T-cell (primary cell): ENCODE measurements around the gene CCDC88B. TPM values are rescaled to one million over a fixed set of nuclear protein-coding genes. Genes with fewer than 3 reads are reported as not detected.

Source experiments
- ATAC-seq, 4 experiments: fragments of 200-7000 bp in 3 of 4; fragments of 150-1000 bp in 1 of 4; cut with Tn5 transposase; replicated peaks in 1 of 4; 1 replicate in 3 of 4; 2 replicates in 1 of 4; pipeline ENCODE4 v1.10.0; 2021; ENCODE audit warnings: moderate library complexity in 3 of 4, mild to moderate bottlenecking in 2 of 4, moderate number of reproducible peaks in 1 of 4
- CTCF ChIA-PET, 2 donors: fragments of 300-600 bp; sonication (Branson Sonifier 250); formaldehyde crosslinking; loops; one replicate each; lab custom pipeline; 2022; ENCODE audit warnings: antibody characterized with exemption in 2 of 2; lab: Charles Lee
- POLR2A ChIA-PET, 2 donors: fragments of 300-600 bp; sonication (Branson Sonifier 250); formaldehyde crosslinking; loops; one replicate each; lab custom pipeline; 2022; ENCODE audit warnings: antibody characterized with exemption in 2 of 2; lab: Charles Lee
- DNase-seq, 35 experiments: peaks; one replicate each; pipeline versions ENCODE4 v3.0.0 to v3.0.0-alpha.2; 2013 to 2023
- H3K27ac ChIP-seq: one replicate; pipeline ENCODE4 v1.5.1; 2013; ENCODE audit warnings: low read length
- H3K27me3 ChIP-seq, 2 experiments: replicated peaks in 1 of 2; 1 replicate in 1 of 2; 2 replicates in 1 of 2; pipeline versions ENCODE4 v1.6.1 to v1.7.0; 2013; ENCODE audit warnings: low read length in 1 of 2, mixed read lengths in 1 of 2; ENCODE audit not compliant: control insufficient read depth in 2 of 2, insufficient read depth in 2 of 2; ENCODE audit errors: extremely low read depth in 1 of 2
- H3K36me3 ChIP-seq, 2 donors: 1 replicate in 1 of 2; 2 replicates in 1 of 2; pipeline versions ENCODE4 v1.6.1 to v1.7.0; 2013; ENCODE audit warnings: low read length in 1 of 2; ENCODE audit not compliant: control insufficient read depth in 2 of 2, insufficient read depth in 1 of 2; ENCODE audit errors: extremely low read depth in 1 of 2
- H3K4me1 ChIP-seq, 2 experiments: 1 replicate in 1 of 2; 2 replicates in 1 of 2; pipeline versions ENCODE4 v1.6.1 to v1.7.0; 2013; ENCODE audit warnings: low read length in 2 of 2, mixed read lengths in 1 of 2; ENCODE audit not compliant: insufficient read depth in 2 of 2, control insufficient read depth in 1 of 2; ENCODE audit errors: extremely low read depth in 1 of 2
- H3K4me3 ChIP-seq, 2 donors: 1 replicate in 1 of 2; 2 replicates in 1 of 2; pipeline versions ENCODE4 v1.5.1 to v1.7.0; 2013; ENCODE audit warnings: mild to moderate bottlenecking in 2 of 2, low read length in 1 of 2, moderate library complexity in 1 of 2; ENCODE audit not compliant: control insufficient read depth in 1 of 2; ENCODE audit errors: extremely low read depth in 1 of 2
- H3K9me3 ChIP-seq: 2 replicates; pipeline ENCODE4 v1.7.0; 2013
- H3K27ac Mint-ChIP-seq, 2 donors: one replicate each; pipeline ENCODE4 v1.8.0; 2020 to 2021; ENCODE audit warnings: mild to moderate bottlenecking in 2 of 2, mixed read lengths in 2 of 2
- H3K27me3 Mint-ChIP-seq, 2 donors: one replicate each; pipeline ENCODE4 v1.8.0; 2021 to 2022; ENCODE audit warnings: mixed read lengths in 2 of 2
- H3K36me3 Mint-ChIP-seq: one replicate; pipeline ENCODE4 v1.8.0; 2021; ENCODE audit warnings: mixed read lengths
- H3K4me1 Mint-ChIP-seq, 3 donors: one replicate each; pipeline ENCODE4 v1.8.0; 2020 to 2022; ENCODE audit warnings: mixed read lengths in 3 of 3, mild to moderate bottlenecking in 1 of 3
- H3K4me3 Mint-ChIP-seq, 3 donors: one replicate each; pipeline ENCODE4 v1.8.0; 2020 to 2022; ENCODE audit warnings: mild to moderate bottlenecking in 3 of 3, mixed read lengths in 3 of 3, moderate library complexity in 3 of 3
- H3K9me3 Mint-ChIP-seq, 3 donors: one replicate each; pipeline ENCODE4 v1.8.0; 2020 to 2022; ENCODE audit warnings: mixed read lengths in 3 of 3
- WGBS: methylation state at CpG from one replicate; pipeline ENCODE4 v1.1.5; 2013; ENCODE audit warnings: missing lambda C conversion rate; ENCODE audit not compliant: insufficient coverage; 5-methylcytosine and 5-hydroxymethylcytosine counted together
- total RNA-seq, 35 experiments: library from RNA in 6 of 35; stranded (reverse) in 6 of 35; fragments of 120-200 nt in 1 of 35; gene quantifications; one replicate each; pipeline versions ENCODE4 v1.2.1 to v1.2.4 and lab custom pipeline; 2013 to 2026

Gene CCDC88B
- total RNA-seq, 5 donors from 2014 or later (not counting 1 experiment from before 2014, with no cell fraction given) = 132 to 144 (median 133) TPM

DNA sequence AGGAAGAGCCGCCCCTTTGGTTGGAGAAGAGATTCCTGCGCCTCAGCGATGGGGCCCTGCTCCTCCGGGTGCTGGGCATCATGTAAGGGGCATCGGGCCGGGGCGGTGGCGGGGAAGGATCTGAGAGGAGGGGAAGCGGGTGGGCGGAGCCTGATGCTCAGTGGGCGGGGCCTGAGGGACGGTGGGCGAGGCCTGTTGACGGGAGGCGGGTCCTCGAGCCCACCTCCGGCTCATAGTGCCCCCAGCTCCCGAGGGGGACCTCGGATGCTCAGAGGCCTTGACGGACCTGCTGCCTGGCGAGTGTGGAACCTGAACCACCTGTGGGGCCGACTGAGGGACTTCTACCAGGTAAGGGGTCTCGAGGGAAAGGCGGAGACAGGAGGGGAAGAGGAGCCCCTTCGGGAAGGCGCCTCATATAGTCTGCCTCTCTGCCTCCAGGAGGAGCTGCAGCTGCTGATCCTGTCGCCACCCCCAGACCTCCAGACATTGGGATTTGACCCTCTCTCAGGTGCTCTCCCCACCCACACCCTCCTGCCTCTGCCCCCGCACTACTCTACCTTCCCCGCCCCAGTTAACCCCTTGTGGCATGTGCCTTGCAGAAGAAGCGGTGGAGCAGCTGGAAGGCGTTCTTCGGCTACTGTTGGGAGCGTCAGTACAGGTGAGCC, 799 bp downstream of the CCDC88B start:
- H3K9me3 ChIP-seq = no peaks in the 10 kb centered on the region
- H3K36me3 ChIP-seq = peaks cover 8 to 51% of the 10 kb centered on the region in 2 donors
- H3K27ac ChIP-seq = peak overlapping the region; percentile 89
- CTCF ChIA-PET = interaction anchor here in 1 of 2 donors (1.0 to 1.3 kb wide), 2 partner anchors 23 kb away, joined by 5 to 14 read pairs; partner anchors contain the start of genes PRDX5 and TRMT112
- H3K27me3 ChIP-seq = no peaks in the 10 kb centered on the region
- H3K4me1 ChIP-seq = peaks cover 14 to 58% of the 10 kb centered on the region in 2 experiments
- POLR2A ChIA-PET = interaction anchor here in 1 of 2 donors (0.5 to 1.9 kb wide), 2 partner anchors 23 to 1459 kb away, joined by 4 to 6 read pairs; partner anchors contain the start of genes PRDX5 and TRMT112
- H3K4me3 Mint-ChIP-seq = peak overlapping the region; percentile 82 to 92 (median 83)
- H3K4me1 Mint-ChIP-seq = peaks cover 36 to 48% (median 46%) of the 10 kb centered on the region in 3 donors
- H3K27ac Mint-ChIP-seq = peak overlapping the region; percentile 94 to 95
- no peaks in the 10 kb centered on the region for H3K27me3 Mint-ChIP-seq
- ATAC-seq (peak; percentile 48 to 58 (median 56)), DNase-seq (peak; percentile 22 to 83 (median 62))
- WGBS = 22% methylated on average over 29 of the region's 33 CpGs
- H3K9me3 Mint-ChIP-seq = no peaks in the 10 kb centered on the region
- peak overlapping the region; percentile 72 for H3K4me3 ChIP-seq
- H3K36me3 Mint-ChIP-seq = peaks cover 23% of the 10 kb centered on the region

DNA sequence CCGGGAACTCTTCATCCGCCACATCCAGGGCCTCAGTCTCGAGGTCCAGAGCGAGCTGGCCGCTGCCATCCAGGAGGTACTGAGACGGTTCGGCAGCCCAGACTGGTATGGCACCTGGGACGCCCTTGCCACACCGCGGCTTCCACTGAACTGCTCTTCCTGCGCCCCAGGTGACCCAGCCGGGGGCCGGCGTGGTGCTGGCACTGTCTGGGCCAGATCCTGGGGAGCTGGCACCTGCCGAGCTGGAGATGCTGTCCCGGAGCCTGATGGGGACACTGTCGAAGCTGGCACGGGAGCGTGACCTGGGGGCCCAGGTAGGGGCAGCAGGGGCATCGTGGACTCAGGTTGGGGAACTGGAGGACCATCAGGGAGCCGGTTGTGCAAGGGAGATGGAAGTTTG, 1.4 kb downstream of the CCDC88B start:
- H3K27ac ChIP-seq = no peak overlapping the region
- H3K4me3 ChIP-seq = no peak overlapping the region
- ATAC-seq (no peak), DNase-seq (no peak)
- H3K27me3 Mint-ChIP-seq = no peaks in the 10 kb centered on the region
- H3K27ac Mint-ChIP-seq = peak overlapping the region in 1 of 2 donors; percentile 44
- peaks cover 37 to 48% (median 46%) of the 10 kb centered on the region in 3 donors for H3K4me1 Mint-ChIP-seq
- H3K27me3 ChIP-seq = no peaks in the 10 kb centered on the region
- WGBS = 90% methylated on average over 18 of the region's 21 CpGs
- POLR2A ChIA-PET = interaction anchor here in 1 of 2 donors (1.9 kb wide), 1 partner anchor 24 kb away, joined by 4 read pairs; the partner anchor contains the start of genes PRDX5 and TRMT112
- no peaks in the 10 kb centered on the region for H3K9me3 Mint-ChIP-seq
- CTCF ChIA-PET = interaction anchor here in 1 of 2 donors (1.3 kb wide), 1 partner anchor 24 kb away, joined by 5 read pairs; the partner anchor contains the start of genes PRDX5 and TRMT112
- peaks cover 14 to 58% of the 10 kb centered on the region in 2 experiments for H3K4me1 ChIP-seq
- H3K4me3 Mint-ChIP-seq = peak overlapping the region; percentile 82 to 92 (median 83)
- H3K36me3 ChIP-seq = peaks cover 11 to 53% of the 10 kb centered on the region in 2 donors
- peaks cover 25% of the 10 kb centered on the region for H3K36me3 Mint-ChIP-seq
- H3K9me3 ChIP-seq = no peaks in the 10 kb centered on the region

DNA sequence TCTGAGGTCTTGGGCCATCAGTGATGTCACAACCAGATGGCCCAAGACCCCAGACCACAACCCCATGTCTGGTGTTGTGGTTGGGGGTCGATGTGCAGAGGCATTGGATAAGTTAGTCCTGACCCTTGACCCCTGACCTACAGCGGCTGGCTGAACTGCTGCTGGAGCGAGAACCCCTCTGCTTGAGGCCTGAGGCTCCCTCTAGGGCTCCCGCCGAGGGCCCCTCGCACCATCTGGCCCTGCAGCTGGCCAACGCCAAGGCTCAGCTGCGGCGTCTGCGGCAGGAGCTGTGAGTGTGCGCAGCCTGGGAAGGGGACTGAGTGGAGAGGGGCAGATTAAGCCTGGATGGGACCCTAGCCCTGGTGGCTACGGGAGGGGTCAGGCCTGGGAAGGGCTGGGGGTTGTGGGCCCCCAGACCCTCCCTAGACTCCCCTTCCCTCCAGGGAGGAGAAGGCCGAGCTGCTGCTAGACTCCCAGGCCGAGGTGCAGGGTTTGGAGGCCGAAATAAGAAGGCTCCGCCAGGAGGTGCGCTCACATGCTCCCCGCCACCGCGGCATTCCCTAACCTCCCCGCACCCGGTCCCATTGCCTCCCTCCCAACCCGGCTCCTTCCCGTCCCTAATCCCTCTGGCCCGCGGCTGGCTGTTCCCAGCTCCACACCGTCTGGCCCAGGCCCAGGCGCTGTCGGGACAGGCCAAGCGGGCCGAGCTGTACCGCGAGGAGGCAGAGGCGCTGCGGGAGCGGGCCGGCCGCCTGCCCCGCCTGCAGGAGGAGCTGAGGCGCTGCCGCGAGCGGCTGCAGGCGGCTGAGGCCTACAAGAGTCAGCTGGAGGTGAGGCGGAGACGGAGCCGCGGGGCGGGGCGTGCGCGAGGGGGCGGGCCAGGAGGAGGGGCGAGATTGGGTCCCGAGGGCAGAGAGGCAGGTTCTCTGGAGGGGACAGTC, 2.1 kb downstream of the CCDC88B start:
- ChIA-PET CTCF (interaction anchor here in 1 of 2 donors (0.6 to 1.3 kb wide), 5 partner anchors 24 to 138 kb away, joined by 3 to 7 read pairs (median 5); partner anchors contain the start of genes PRDX5 and TRMT112), POLR2A (interaction anchor here (0.6 to 1.9 kb wide), 3 partner anchors 24 to 571 kb away, joined by 3 to 6 read pairs (median 4); partner anchors contain the start of genes PRDX5 (in 2 of the 2) and TRMT112 (in 2 of the 2))
- Histone ChIP-seq H3K27me3 (no peaks in the 10 kb centered on the region), H3K4me1 (peaks cover 14 to 58% of the 10 kb centered on the region in 2 experiments), H3K36me3 (peaks cover 15 to 53% of the 10 kb centered on the region in 2 donors), H3K27ac (no peak overlapping the region), H3K9me3 (no peaks in the 10 kb centered on the region), H3K4me3 (peak overlapping the region in 1 of 2 donors; percentile 24)
- no peak overlapping the region for H3K27ac Mint-ChIP-seq
- whole genome bisulfite sequencing = 30% methylated on average over 45 of the region's 55 CpGs
- peak; percentile 63 to 66 (median 64) for ATAC-seq
- H3K4me3 Mint-ChIP-seq = peak overlapping the region; percentile 9 to 92 (median 13)
- peaks cover 25% of the 10 kb centered on the region for H3K36me3 Mint-ChIP-seq
- H3K9me3 Mint-ChIP-seq = no peaks in the 10 kb centered on the region
- H3K4me1 Mint-ChIP-seq = peaks cover 37 to 48% (median 44%) of the 10 kb centered on the region in 3 donors
- H3K27me3 Mint-ChIP-seq = no peaks in the 10 kb centered on the region
- peak; percentile 75 to 93 (median 86) for DNase-seq

DNA sequence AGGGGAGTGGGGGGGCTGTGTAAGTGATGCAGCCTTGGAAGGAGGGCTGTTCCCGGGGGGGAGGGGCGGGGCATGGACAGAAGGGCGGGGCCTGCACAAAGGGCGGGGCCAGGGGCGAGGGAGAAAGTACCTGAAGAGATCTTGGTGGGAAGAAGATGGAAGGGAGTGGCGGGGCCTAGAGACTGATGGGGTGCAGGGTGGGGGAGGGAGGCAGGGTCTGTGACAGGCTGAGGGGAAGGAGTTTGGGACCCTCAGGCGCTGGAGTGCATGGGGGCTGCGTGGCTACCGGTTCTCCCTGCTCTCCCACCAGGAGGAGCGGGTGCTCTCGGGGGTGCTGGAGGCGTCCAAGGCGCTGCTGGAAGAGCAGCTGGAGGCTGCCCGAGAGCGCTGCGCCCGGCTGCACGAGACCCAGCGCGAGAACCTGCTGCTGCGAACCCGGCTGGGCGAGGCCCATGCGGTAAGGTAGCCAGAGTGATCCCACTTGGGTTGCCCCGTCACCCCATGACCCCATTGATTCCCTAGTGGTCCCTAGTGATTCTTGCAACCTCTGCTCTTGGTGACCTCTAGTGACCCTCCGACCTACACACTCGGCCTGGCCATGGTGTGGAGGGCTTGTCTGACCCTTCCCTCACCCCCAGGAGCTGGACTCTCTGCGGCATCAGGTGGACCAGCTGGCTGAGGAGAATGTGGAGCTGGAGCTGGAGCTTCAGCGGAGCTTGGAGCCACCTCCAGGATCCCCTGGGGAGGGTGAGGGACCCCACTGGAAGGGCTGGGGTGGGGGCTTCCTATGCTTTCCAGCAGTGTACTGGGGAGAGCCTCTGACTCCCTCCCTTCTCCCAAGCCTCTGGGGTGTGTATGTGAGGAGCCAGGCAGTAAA, 3.1 kb downstream of the CCDC88B start:
- ATAC-seq (no peak), DNase-seq (peak in 1 of 35 experiments; percentile 26)
- H3K36me3 ChIP-seq = peaks cover 19 to 52% of the 10 kb centered on the region in 2 donors
- H3K27ac ChIP-seq = no peak overlapping the region
- Mint-ChIP-seq H3K9me3 (no peaks in the 10 kb centered on the region), H3K36me3 (peaks cover 20% of the 10 kb centered on the region), H3K27me3 (no peaks in the 10 kb centered on the region), H3K27ac (no peak overlapping the region), H3K4me1 (peaks cover 37 to 40% (median 39%) of the 10 kb centered on the region in 3 donors), H3K4me3 (peak overlapping the region in 1 of 3 donors; percentile 92)
- peaks cover 14 to 58% of the 10 kb centered on the region in 2 experiments for H3K4me1 ChIP-seq
- no peaks in the 10 kb centered on the region for H3K27me3 ChIP-seq
- 86% methylated on average over 21 of the region's 29 CpGs for WGBS
- CTCF ChIA-PET = interaction anchor here (0.6 to 1.1 kb wide), 4 partner anchors 12 to 139 kb away, joined by 4 to 6 read pairs (median 4); partner anchors contain the start of genes PRDX5 (in 1 of the 2) and TRMT112 (in 1 of the 2)
- no peaks in the 10 kb centered on the region for H3K9me3 ChIP-seq
- POLR2A ChIA-PET = interaction anchor here (0.6 to 1.2 kb wide), 2 partner anchors 26 to 570 kb away, joined by 3 to 6 read pairs; partner anchors contain the start of genes PRDX5 (in 1 of the 2) and TRMT112 (in 1 of the 2)
- no peak overlapping the region for H3K4me3 ChIP-seq

DNA sequence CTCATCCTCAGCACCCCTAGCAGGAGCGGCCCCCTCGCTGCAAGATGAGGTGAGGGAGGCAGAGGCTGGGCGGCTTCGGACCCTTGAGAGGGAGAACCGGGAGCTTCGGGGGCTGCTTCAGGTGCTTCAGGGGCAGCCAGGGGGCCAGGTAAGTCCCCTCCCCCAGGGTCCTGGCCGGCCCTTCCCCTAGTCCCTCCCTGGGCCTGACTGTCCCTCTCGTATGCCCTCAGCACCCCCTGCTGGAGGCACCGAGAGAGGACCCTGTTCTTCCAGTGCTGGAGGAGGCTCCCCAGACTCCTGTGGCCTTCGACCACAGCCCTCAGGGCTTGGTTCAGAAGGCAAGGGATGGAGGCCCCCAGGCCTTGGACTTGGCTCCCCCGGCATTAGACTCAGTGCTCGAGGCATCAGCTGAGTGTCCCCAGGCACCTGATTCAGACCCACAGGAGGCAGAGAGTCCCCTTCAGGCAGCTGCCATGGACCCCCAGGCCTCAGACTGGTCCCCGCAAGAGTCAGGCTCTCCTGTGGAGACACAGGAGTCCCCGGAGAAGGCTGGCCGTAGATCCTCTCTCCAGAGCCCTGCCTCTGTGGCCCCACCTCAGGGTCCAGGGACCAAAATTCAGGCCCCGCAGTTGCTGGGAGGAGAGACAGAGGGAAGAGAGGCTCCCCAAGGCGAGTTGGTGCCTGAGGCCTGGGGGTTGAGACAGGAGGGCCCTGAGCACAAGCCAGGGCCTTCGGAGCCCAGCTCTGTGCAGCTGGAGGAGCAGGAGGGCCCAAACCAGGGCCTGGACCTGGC, 4.0 kb downstream of the CCDC88B start:
- no peak for DNase-seq
- 94% methylated on average over 16 of the region's 18 CpGs for WGBS

More for the DNA sequence above, 4.0 kb downstream of the CCDC88B start:
- Histone ChIP-seq H3K36me3 (peaks cover 19 to 47% of the 10 kb centered on the region in 2 donors), H3K9me3 (no peaks in the 10 kb centered on the region), H3K4me1 (peaks cover 14 to 50% of the 10 kb centered on the region in 2 experiments), H3K4me3 (no peak overlapping the region), H3K27ac (no peak overlapping the region), H3K27me3 (no peaks in the 10 kb centered on the region)
- H3K27me3 Mint-ChIP-seq = no peaks in the 10 kb centered on the region
- peaks cover 19% of the 10 kb centered on the region for H3K36me3 Mint-ChIP-seq
- H3K9me3 Mint-ChIP-seq = no peaks in the 10 kb centered on the region
- ATAC-seq = no peak
- POLR2A ChIA-PET = no interaction called here
- H3K27ac Mint-ChIP-seq = no peak overlapping the region
- CTCF ChIA-PET = interaction anchor here in 1 of 2 donors (1.0 kb wide), 1 partner anchor 13 kb away, joined by 4 read pairs; no protein-coding TSS in a partner anchor
- H3K4me3 Mint-ChIP-seq = no peak overlapping the region
- H3K4me1 Mint-ChIP-seq = peaks cover 35 to 37% (median 36%) of the 10 kb centered on the region in 3 donors
